Gastroesophageal sphincter (tissue), 3 donors: ENCODE measurements around the gene C7orf33.

Experiments used
- EP300 ChIP-seq: sonication (generic); formaldehyde crosslinking; IDR thresholded peaks from one replicate; pipeline ENCODE4 v1.6.1; 2017; ENCODE audit warnings: antibody characterized with exemption, mild to moderate bottlenecking
- POLR2A ChIP-seq, 2 donors: fragments of 450-650 bp; IDR thresholded peaks; one replicate each; pipeline ENCODE4 v1.6.1; 2017; ENCODE audit warnings: antibody characterized with exemption in 2 of 2, mild to moderate bottlenecking in 2 of 2, moderate library complexity in 1 of 2
- POLR2AphosphoS5 ChIP-seq: sonication (generic); formaldehyde crosslinking; IDR thresholded peaks from one replicate; pipeline ENCODE4 v1.6.1; 2017; ENCODE audit warnings: antibody characterized with exemption
- TF ChIP-seq, protein P1 (sequence below), 4 experiments: fragments of 200-600 bp in 2 of 4; fragments of 450-650 bp in 2 of 4; sonication (generic) in 1 of 4; IDR thresholded peaks; one replicate each; pipeline ENCODE4 v1.5.1; 2017 to 2019; ENCODE audit warnings: antibody characterized with exemption in 4 of 4, mild to moderate bottlenecking in 2 of 4, moderate library complexity in 2 of 4

DNA sequence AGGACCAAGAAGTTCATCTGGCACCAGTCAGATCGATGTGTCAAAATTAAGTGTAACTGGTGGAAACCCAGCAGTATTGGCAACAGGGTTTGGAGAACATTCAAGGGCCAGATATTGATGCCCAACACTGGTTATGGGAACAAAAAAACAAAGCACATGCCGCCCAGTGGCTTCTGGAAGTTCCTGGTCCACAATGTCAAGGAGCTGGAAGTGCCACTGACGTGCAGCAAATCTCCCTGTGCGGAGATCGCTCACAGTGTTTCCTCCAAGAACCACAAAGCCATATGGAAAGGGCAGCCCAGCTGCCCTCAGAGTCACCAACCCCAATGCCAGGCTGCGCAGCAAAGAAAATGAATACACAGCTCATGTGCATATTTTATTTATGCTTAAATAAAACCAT lies 10.1 kb upstream of the C7orf33 start:
- TF ChIP-seq, protein P1, sequence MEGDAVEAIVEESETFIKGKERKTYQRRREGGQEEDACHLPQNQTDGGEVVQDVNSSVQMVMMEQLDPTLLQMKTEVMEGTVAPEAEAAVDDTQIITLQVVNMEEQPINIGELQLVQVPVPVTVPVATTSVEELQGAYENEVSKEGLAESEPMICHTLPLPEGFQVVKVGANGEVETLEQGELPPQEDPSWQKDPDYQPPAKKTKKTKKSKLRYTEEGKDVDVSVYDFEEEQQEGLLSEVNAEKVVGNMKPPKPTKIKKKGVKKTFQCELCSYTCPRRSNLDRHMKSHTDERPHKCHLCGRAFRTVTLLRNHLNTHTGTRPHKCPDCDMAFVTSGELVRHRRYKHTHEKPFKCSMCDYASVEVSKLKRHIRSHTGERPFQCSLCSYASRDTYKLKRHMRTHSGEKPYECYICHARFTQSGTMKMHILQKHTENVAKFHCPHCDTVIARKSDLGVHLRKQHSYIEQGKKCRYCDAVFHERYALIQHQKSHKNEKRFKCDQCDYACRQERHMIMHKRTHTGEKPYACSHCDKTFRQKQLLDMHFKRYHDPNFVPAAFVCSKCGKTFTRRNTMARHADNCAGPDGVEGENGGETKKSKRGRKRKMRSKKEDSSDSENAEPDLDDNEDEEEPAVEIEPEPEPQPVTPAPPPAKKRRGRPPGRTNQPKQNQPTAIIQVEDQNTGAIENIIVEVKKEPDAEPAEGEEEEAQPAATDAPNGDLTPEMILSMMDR (IDR thresholded peaks at IDR 0.05): no peak
- TF ChIP-seq EP300 (no peak), POLR2A (IDR thresholded peaks at IDR 0.05) (no peak), POLR2AphosphoS5 (no peak)
